OCI-LY7 (cell line): ENCODE results near the gene CAMSAP3. TPM values are rescaled to one million over a fixed set of nuclear protein-coding genes. Genes with fewer than 3 reads are reported as not detected.

ENCODE experiments used
- BruUV-seq: library from RNA; stranded (reverse); fragments of 400-500 nt; replicated peaks from 2 replicates; lab custom pipeline; 2021; lab: Mats Ljungman, UMichigan
- CTCF ChIA-PET: fragments of 300-600 bp; sonication (Branson Sonifier 250); formaldehyde crosslinking; loops from one replicate; lab custom pipeline; 2022; ENCODE audit warnings: antibody characterized with exemption; ENCODE audit not compliant: unreplicated experiment; lab: Charles Lee
- POLR2A ChIA-PET: fragments of 300-600 bp; sonication (Branson Sonifier 250); formaldehyde crosslinking; loops from one replicate; lab custom pipeline; 2022; ENCODE audit warnings: antibody characterized with exemption; lab: Charles Lee
- DNase-seq: peaks from one replicate; pipeline ENCODE4 v3.0.0-alpha.2; 2015; ENCODE audit warnings: low spot score
- H2AFZ ChIP-seq: fragments of 200-600 bp; sonication (generic), shearing (Covaris generic); 2 replicates; pipeline ENCODE4 v1.6.1; 2014; ENCODE audit warnings: mild to moderate bottlenecking, antibody characterized with exemption, low read length, moderate library complexity
- H3K27ac ChIP-seq: fragments of 200-600 bp; sonication (generic); 2 replicates; pipeline ENCODE4 v1.5.1; 2014; ENCODE audit warnings: mixed run types, low read depth, mild to moderate bottlenecking, moderate library complexity, low read length, inconsistent platforms; ENCODE audit not compliant: poor library complexity, severe bottlenecking
- H3K36me3 ChIP-seq: fragments of 200-600 bp; sonication (generic); 2 replicates; pipeline ENCODE4 v1.6.1; 2014; ENCODE audit warnings: mild to moderate bottlenecking, antibody characterized with exemption, low read length, moderate library complexity, mixed read lengths; ENCODE audit not compliant: insufficient read depth
- H3K4me1 ChIP-seq: fragments of 200-600 bp; sonication (generic); 2 replicates; pipeline ENCODE4 v1.5.1; 2014; ENCODE audit warnings: mild to moderate bottlenecking, low read length; ENCODE audit not compliant: insufficient read depth, poor library complexity, severe bottlenecking
- H3K4me2 ChIP-seq: fragments of 200-600 bp; sonication (generic); 2 replicates; pipeline ENCODE4 v1.6.1; 2014; ENCODE audit warnings: mild to moderate bottlenecking, low read length
- H3K4me3 ChIP-seq: fragments of 200-600 bp; sonication (generic); 2 replicates; pipeline ENCODE4 v1.5.1; 2014; ENCODE audit warnings: mild to moderate bottlenecking, low read depth, low read length; ENCODE audit not compliant: poor library complexity, severe bottlenecking
- H3K79me2 ChIP-seq: fragments of 200-600 bp; sonication (generic); 2 replicates; pipeline ENCODE4 v1.6.1; 2016; ENCODE audit warnings: low read depth, mild to moderate bottlenecking, low read length, moderate library complexity, mixed read lengths; ENCODE audit not compliant: insufficient read depth
- H3K9me2 ChIP-seq: fragments of 200-600 bp; sonication (generic); 2 replicates; pipeline ENCODE4 v1.6.1; 2016; ENCODE audit warnings: mild to moderate bottlenecking, low read length, mixed read lengths; ENCODE audit not compliant: insufficient read depth
- H3K9me3 ChIP-seq: fragments of 200-600 bp; sonication (generic); 2 replicates; pipeline ENCODE4 v1.6.1; 2014; ENCODE audit warnings: mild to moderate bottlenecking, mixed run types, low read length, mixed read lengths
- H4K20me1 ChIP-seq: fragments of 200-600 bp; sonication (generic); 2 replicates; pipeline ENCODE4 v1.6.1; 2014; ENCODE audit warnings: mild to moderate bottlenecking, antibody characterized with exemption, low read length, moderate library complexity, mixed read lengths; ENCODE audit not compliant: insufficient read depth
- CTCF ChIP-seq: fragments of 200-600 bp; sonication (generic); conservative IDR thresholded peaks from 2 replicates; pipeline ENCODE4 v1.5.1; 2014; ENCODE audit warnings: mild to moderate bottlenecking, antibody characterized with exemption, low read length, moderate library complexity, mixed read lengths
- EZH2phosphoT487 ChIP-seq: fragments of 200-600 bp; sonication (generic); IDR thresholded peaks from 2 replicates; pipeline ENCODE4 v1.6.1; 2018; ENCODE audit warnings: low read depth, borderline replicate concordance, mild to moderate bottlenecking, mixed run types, antibody characterized with exemption, low read length, moderate library complexity, mixed read lengths
- intact Hi-C: fragments of 100-400 bp; cut with micrococcal nuclease; formaldehyde crosslinking; loops from one replicate; pipeline ENCODE4 v1.10.0; 2022; ENCODE audit not compliant: unreplicated experiment
- total RNA-seq, 2 experiments: library from RNA; depleted of rRNA in 1 of 2; stranded (reverse); fragments of >200 nt in 1 of 2; shearing (Covaris generic) in 1 of 2; gene quantifications; 2 replicates each; pipeline ENCODE4 v1.2.3, GENCODE V29; 2014 to 2022

Gene CAMSAP3
- total RNA-seq, 2 experiments from 2014 or later, result 1.6 to 1.9 TPM

GRCh38 chr19:7618771-7619510, 23.3 kb downstream of the CAMSAP3 start:
- no peaks in the 10 kb centered on the region for H3K4me1 ChIP-seq
- no peak overlapping the region for H3K27ac ChIP-seq
- no peak for TF ChIP-seq CTCF
- TF ChIP-seq EZH2phosphoT487, result no peak
- no TSS peak for BruUV-seq
- H4K20me1 ChIP-seq, result no peaks in the 10 kb centered on the region
- CTCF ChIA-PET, result no interaction called here
- H2AFZ ChIP-seq, result no peak overlapping the region
- H3K36me3 ChIP-seq, result peaks cover 32% of the 10 kb centered on the region
- intact Hi-C loops, result no loop called here
- no peak for DNase-seq
- no peaks in the 10 kb centered on the region for H3K9me2 ChIP-seq
- H3K79me2 ChIP-seq, result no peaks in the 10 kb centered on the region
- no peak overlapping the region for H3K4me2 ChIP-seq
- POLR2A ChIA-PET, result no interaction called here
- no peak overlapping the region for H3K4me3 ChIP-seq
- no peaks in the 10 kb centered on the region for H3K9me3 ChIP-seq

DNA sequence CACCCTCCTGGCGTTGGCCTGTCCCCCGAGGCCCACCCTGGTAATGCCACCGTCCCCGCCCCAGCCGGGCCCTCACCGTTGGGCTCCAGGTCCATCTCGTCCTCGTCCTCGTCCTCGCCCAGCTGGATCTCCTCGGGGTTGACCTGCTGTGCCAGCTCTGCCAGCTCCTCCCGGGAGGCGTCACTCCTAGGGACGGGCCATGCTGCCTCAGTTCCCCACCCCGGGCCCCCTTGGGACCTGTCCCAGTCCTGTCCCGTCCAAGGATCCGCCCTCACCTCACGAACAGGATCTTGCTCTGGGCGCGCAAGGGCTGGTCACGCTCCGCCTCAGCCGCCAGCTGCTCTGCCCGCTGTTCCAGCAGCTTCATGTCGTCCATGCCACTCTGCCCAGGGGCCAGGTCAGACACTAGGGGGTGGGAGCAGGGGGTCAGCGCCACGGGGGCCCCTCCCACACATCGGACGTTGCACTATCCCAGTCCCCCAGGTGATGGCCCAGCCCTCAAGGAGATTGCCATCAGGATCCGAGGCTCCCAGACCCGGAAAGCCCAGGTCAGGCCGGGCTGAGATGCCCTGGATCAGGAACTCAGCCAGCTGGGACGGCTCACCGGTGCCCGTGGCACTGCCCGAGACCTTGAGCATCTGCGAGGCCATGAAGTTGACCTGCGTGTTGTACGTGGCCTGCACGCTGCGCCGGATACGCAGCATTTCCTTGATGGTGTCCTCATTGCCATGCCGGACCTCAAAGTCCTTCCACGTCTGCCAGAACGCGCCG, 24.2 kb downstream of the CAMSAP3 start:
- ChIA-PET CTCF (no interaction called here), POLR2A (no interaction called here)
- H3K9me3 ChIP-seq, result no peaks in the 10 kb centered on the region
- no peak for TF ChIP-seq EZH2phosphoT487
- no peak for TF ChIP-seq CTCF
- no peak overlapping the region for H2AFZ ChIP-seq
- H3K27ac ChIP-seq, result no peak overlapping the region
- no peaks in the 10 kb centered on the region for H4K20me1 ChIP-seq
- peaks cover 32% of the 10 kb centered on the region for H3K36me3 ChIP-seq
- no peak overlapping the region for H3K4me3 ChIP-seq
- DNase-seq, result no peak
- no peaks in the 10 kb centered on the region for H3K9me2 ChIP-seq
- no TSS peak for BruUV-seq
- no peaks in the 10 kb centered on the region for H3K4me1 ChIP-seq
- no peak overlapping the region for H3K4me2 ChIP-seq
- intact Hi-C loops, result no loop called here
- no peaks in the 10 kb centered on the region for H3K79me2 ChIP-seq
